Neural cell (in vitro differentiated cells): Measurements from ENCODE around the gene PARD3B.

ENCODE experiments used
- CTCF ChIP-seq: fragments of 450-650 bp; IDR thresholded peaks from 2 replicates; pipeline ENCODE4 v1.5.1; 2014; ENCODE audit warnings: antibody characterized with exemption, mild to moderate bottlenecking, moderate library complexity; ENCODE audit not compliant: poor library complexity, severe bottlenecking
- EP300 ChIP-seq: fragments of 450-650 bp; conservative IDR thresholded peaks from 2 replicates; pipeline ENCODE4 v1.6.1; 2014; ENCODE audit warnings: antibody characterized with exemption, mild to moderate bottlenecking, moderate library complexity; ENCODE audit not compliant: poor library complexity, severe bottlenecking
- EZH2 ChIP-seq: fragments of 200-600, 300-800 bp; shearing (Covaris generic), sonication (generic); IDR thresholded peaks from 2 replicates; pipeline ENCODE4 v1.6.1; 2014; ENCODE audit warnings: antibody characterized with exemption, low read length, borderline replicate concordance, mild to moderate bottlenecking; ENCODE audit not compliant: insufficient read depth, poor library complexity, severe bottlenecking
- MXI1 ChIP-seq: fragments of 450-650 bp; conservative IDR thresholded peaks from 2 replicates; pipeline ENCODE4 v1.6.1; 2014; ENCODE audit warnings: antibody characterized with exemption, mild to moderate bottlenecking; ENCODE audit not compliant: poor library complexity, severe bottlenecking
- POLR2AphosphoS5 ChIP-seq: IDR thresholded peaks from 2 replicates; pipeline ENCODE4 v1.6.1; 2012
- RAD21 ChIP-seq: fragments of 450-650 bp; conservative IDR thresholded peaks from 2 replicates; pipeline ENCODE4 v1.6.1; 2014; ENCODE audit warnings: antibody characterized with exemption, mild to moderate bottlenecking, moderate library complexity
- REST ChIP-seq: IDR thresholded peaks from 2 replicates; pipeline ENCODE4 v1.6.1; 2012; ENCODE audit warnings: borderline replicate concordance
- SMC3 ChIP-seq: fragments of 450-650 bp; conservative IDR thresholded peaks from 2 replicates; pipeline ENCODE4 v1.6.1; 2014; ENCODE audit warnings: antibody characterized with exemption, mild to moderate bottlenecking, moderate library complexity; ENCODE audit not compliant: poor library complexity
- TAF1 ChIP-seq: IDR thresholded peaks from 2 replicates; pipeline ENCODE4 v1.6.1; 2012; ENCODE audit warnings: low read depth

- TF ChIP-seq CTCF: no peak
- TF ChIP-seq RAD21: no peak
- no peak for TF ChIP-seq EZH2
- no peak for TF ChIP-seq EP300
- no peak for TF ChIP-seq MXI1
- no peak for TF ChIP-seq TAF1
- no peak for TF ChIP-seq POLR2AphosphoS5
- no peak for TF ChIP-seq SMC3
- no peak for TF ChIP-seq REST
These were observed 421.0 kb downstream of the PARD3B start for GRCh38 chr2:204966245-204966644.
